Suprapubic skin (tissue), 4 donors: ENCODE results near the gene CLEC16A. TPM values are rescaled to one million over a fixed set of nuclear protein-coding genes. Genes with fewer than 3 reads are reported as not detected.

Source experiments
- DNase-seq, 2 donors: peaks; one replicate each; pipeline ENCODE4 v3.0.0-alpha.2; 2019; ENCODE audit warnings: low spot score in 2 of 2
- H3K27ac ChIP-seq: fragments of 200-600 bp; sonication (generic); one replicate; pipeline ENCODE4 v1.5.1; 2019
- H3K27me3 ChIP-seq: fragments of 200-600 bp; sonication (generic); one replicate; pipeline ENCODE4 v1.5.1; 2019
- H3K36me3 ChIP-seq: fragments of 200-600 bp; sonication (generic); one replicate; pipeline ENCODE4 v1.5.1; 2019
- H3K4me1 ChIP-seq: fragments of 200-600 bp; sonication (generic); one replicate; pipeline ENCODE4 v1.5.1; 2019
- H3K4me3 ChIP-seq: fragments of 200-600 bp; sonication (generic); one replicate; pipeline ENCODE4 v1.5.1; 2019; ENCODE audit warnings: mild to moderate bottlenecking
- H3K9me3 ChIP-seq: fragments of 200-600 bp; sonication (generic); one replicate; pipeline ENCODE4 v1.5.1; 2019
- CTCF ChIP-seq, 2 donors: fragments of 200-600 bp in 1 of 2; fragments of 450-650 bp in 1 of 2; sonication (generic) in 1 of 2; IDR thresholded peaks; one replicate each; pipeline ENCODE4 v1.5.1; 2016 to 2019; ENCODE audit warnings: antibody characterized with exemption in 2 of 2, mild to moderate bottlenecking in 1 of 2, moderate library complexity in 1 of 2
- EP300 ChIP-seq: sonication (generic); formaldehyde crosslinking; IDR thresholded peaks from one replicate; pipeline ENCODE4 v1.6.1; 2017; ENCODE audit warnings: antibody characterized with exemption
- POLR2A ChIP-seq, 2 donors: fragments of 450-650 bp; IDR thresholded peaks; one replicate each; pipeline ENCODE4 v1.6.1; 2017; ENCODE audit warnings: antibody characterized with exemption in 2 of 2, mild to moderate bottlenecking in 2 of 2, moderate library complexity in 2 of 2
- POLR2AphosphoS5 ChIP-seq, 3 donors: sonication (generic); formaldehyde crosslinking; IDR thresholded peaks; one replicate each; pipeline ENCODE4 v1.6.1; 2017; ENCODE audit warnings: antibody characterized with exemption in 3 of 3
- WGBS: methylation state at CpG from one replicate; pipeline ENCODE4 v1.1.5; 2018; 5-methylcytosine and 5-hydroxymethylcytosine counted together
- total RNA-seq, 4 donors: library from RNA; depleted of rRNA; stranded (reverse); fragments of >200 nt; gene quantifications; one replicate each; pipeline ENCODE4 v1.1.0, GENCODE V29; 2016

The CLEC16A gene
- total RNA-seq, 4 donors from 2014 or later, result 37.2 to 62.3 (median 39.0) TPM

GRCh38 chr16:11038305-11038704 lies 93.9 kb downstream of the CLEC16A start:
- no peak for DNase-seq
- Histone ChIP-seq H3K4me1 (peaks cover 33% of the 10 kb centered on the region), H3K27ac (no peak overlapping the region), H3K36me3 (peaks cover 39% of the 10 kb centered on the region), H3K9me3 (no peaks in the 10 kb centered on the region), H3K27me3 (no peaks in the 10 kb centered on the region), H3K4me3 (no peak overlapping the region)
- TF ChIP-seq POLR2AphosphoS5 (IDR thresholded peaks at IDR 0.05) (no peak), CTCF (IDR thresholded peaks at IDR 0.05) (no peak), POLR2A (IDR thresholded peaks at IDR 0.05) (no peak), EP300 (no peak)
- 88% methylated on average over 4 of the region's 4 CpGs for WGBS

DNA sequence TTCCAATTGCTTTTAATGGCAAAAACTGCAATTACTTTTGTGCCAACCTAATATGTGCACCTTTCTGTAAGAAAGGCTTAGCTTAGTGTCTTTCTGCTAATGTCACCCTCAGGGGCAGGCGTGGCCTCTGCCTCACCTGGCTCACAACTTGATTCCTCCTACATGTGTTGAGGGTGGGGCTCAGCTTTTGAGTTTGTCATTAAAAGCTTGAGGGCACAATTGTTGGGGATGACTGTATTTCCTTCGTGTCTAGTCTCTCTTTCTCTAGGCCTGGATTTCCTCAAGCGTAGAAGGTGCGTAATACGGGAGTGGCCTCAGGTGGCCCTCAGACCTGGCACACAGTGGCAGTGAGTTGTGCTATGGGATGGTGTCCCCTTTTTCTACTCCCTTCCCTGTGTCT lies 94.4 kb downstream of the CLEC16A start:
- TF ChIP-seq EP300 (no peak), POLR2AphosphoS5 (IDR thresholded peaks at IDR 0.05) (peak in 1 of 3 donors; percentile 65), CTCF (IDR thresholded peaks at IDR 0.05) (no peak), POLR2A (IDR thresholded peaks at IDR 0.05) (no peak)
- Histone ChIP-seq H3K4me1 (peaks cover 29% of the 10 kb centered on the region), H3K4me3 (no peak overlapping the region), H3K27ac (no peak overlapping the region), H3K36me3 (peaks cover 44% of the 10 kb centered on the region), H3K27me3 (no peaks in the 10 kb centered on the region), H3K9me3 (no peaks in the 10 kb centered on the region)
- WGBS, result 64% methylated on average over 5 of the region's 5 CpGs
- no peak for DNase-seq

- 93% methylated on average over 8 of the region's 8 CpGs for WGBS
- DNase-seq, result no peak
- Histone ChIP-seq H3K4me3 (no peak overlapping the region), H3K27me3 (no peaks in the 10 kb centered on the region), H3K4me1 (peaks cover 19% of the 10 kb centered on the region), H3K27ac (no peak overlapping the region), H3K9me3 (no peaks in the 10 kb centered on the region), H3K36me3 (peaks cover 50% of the 10 kb centered on the region)
- TF ChIP-seq POLR2AphosphoS5 (IDR thresholded peaks at IDR 0.05) (no peak), POLR2A (IDR thresholded peaks at IDR 0.05) (no peak), CTCF (IDR thresholded peaks at IDR 0.05) (no peak), EP300 (no peak)
These were observed 95.4 kb downstream of the CLEC16A start for GRCh38 chr16:11039726-11040125.

GRCh38 chr16:11042191-11042590 lies 97.8 kb downstream of the CLEC16A start:
- WGBS, result 94% methylated on average over 7 of the region's 11 CpGs
- peak in 1 of 2 donors; percentile 56 for DNase-seq
- TF ChIP-seq EP300 (no peak), CTCF (IDR thresholded peaks at IDR 0.05) (no peak), POLR2AphosphoS5 (IDR thresholded peaks at IDR 0.05) (no peak), POLR2A (IDR thresholded peaks at IDR 0.05) (no peak)
- no peaks in the 10 kb centered on the region for H3K9me3 ChIP-seq
- H3K4me1 ChIP-seq, result peaks cover 21% of the 10 kb centered on the region
- peaks cover 58% of the 10 kb centered on the region for H3K36me3 ChIP-seq
- H3K27ac ChIP-seq, result no peak overlapping the region
- no peak overlapping the region for H3K4me3 ChIP-seq
- no peaks in the 10 kb centered on the region for H3K27me3 ChIP-seq

- TF ChIP-seq EP300 (no peak), CTCF (IDR thresholded peaks at IDR 0.05) (no peak), POLR2A (IDR thresholded peaks at IDR 0.05) (no peak), POLR2AphosphoS5 (IDR thresholded peaks at IDR 0.05) (no peak)
- Histone ChIP-seq H3K4me1 (peaks cover 16% of the 10 kb centered on the region), H3K9me3 (no peaks in the 10 kb centered on the region), H3K27me3 (no peaks in the 10 kb centered on the region), H3K4me3 (no peak overlapping the region), H3K36me3 (peaks cover 68% of the 10 kb centered on the region), H3K27ac (no peak overlapping the region)
- peak in 1 of 2 donors; percentile 18 for DNase-seq
- 90% methylated on average over 5 of the region's 5 CpGs for WGBS
These were observed 101.1 kb downstream of the CLEC16A start for GRCh38 chr16:11045441-11045840.
